Measurements from ENCODE around the gene CCDC50.

DNA sequence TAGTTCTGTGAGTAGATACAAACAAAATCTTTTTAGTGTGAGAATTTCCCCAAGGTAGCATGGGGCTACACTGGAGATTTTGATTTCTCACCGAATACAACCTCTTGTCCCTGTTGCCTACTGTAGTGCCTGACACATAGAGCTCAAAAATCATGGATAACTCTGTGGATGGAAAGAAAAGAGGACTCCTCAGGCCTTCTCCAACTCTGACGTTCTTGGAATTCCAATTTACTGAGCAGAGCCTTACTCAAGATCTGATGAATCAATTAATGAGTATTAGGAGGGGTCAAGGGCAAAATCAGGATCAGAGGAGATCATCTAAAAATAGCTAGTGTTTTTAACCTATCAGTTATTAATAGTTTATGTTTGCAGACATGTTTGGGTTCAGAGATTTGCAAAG lies 85.1 kb downstream of the CCDC50 start:
- TF ChIP-seq POLR2A (IDR thresholded peaks at IDR 0.05; ENCODE audit: low read length) (no peak), GATA1 (IDR thresholded peaks at IDR 0.05; ENCODE audit: low read depth, low read length) (no peak)
